Activated naive CD8-positive, alpha-beta T cell treated with anti-CD3 and anti-CD28 coated beads, Interleukin-2, amount 10 ng/mL, durations not matched to agents 7 days and 5 days (primary cell): Measurements from ENCODE around the gene ZFHX3. TPM values are rescaled to one million over a fixed set of nuclear protein-coding genes. Genes with fewer than 3 reads are reported as not detected.

Source experiments
- ATAC-seq: fragments of 150-1000 bp; cut with Tn5 transposase; one replicate; pipeline ENCODE4 v1.10.0; 2021; ENCODE audit warnings: low read depth, moderate library complexity
- POLR2A ChIA-PET: fragments of 350-600 bp; sonication (Branson Sonifier 250); formaldehyde crosslinking; loops from one replicate; lab custom pipeline; 2021; ENCODE audit warnings: antibody characterized with exemption; lab: Charles Lee
- DNase-seq: peaks from one replicate; pipeline ENCODE4 v3.0.0; 2021
- H3K27ac Mint-ChIP-seq: one replicate; pipeline ENCODE4 v1.8.0; 2022; ENCODE audit warnings: mild to moderate bottlenecking, mixed read lengths
- H3K27me3 Mint-ChIP-seq: one replicate; pipeline ENCODE4 v1.8.0; 2022; ENCODE audit warnings: mild to moderate bottlenecking, moderate library complexity, mixed read lengths
- H3K36me3 Mint-ChIP-seq: one replicate; pipeline ENCODE4 v1.8.0; 2021; ENCODE audit warnings: mild to moderate bottlenecking, mixed read lengths
- H3K4me1 Mint-ChIP-seq: one replicate; pipeline ENCODE4 v1.8.0; 2021; ENCODE audit warnings: mixed read lengths
- H3K4me3 Mint-ChIP-seq: one replicate; pipeline ENCODE4 v1.8.0; 2022; ENCODE audit warnings: mild to moderate bottlenecking, moderate library complexity, mixed read lengths
- H3K9me3 Mint-ChIP-seq: one replicate; pipeline ENCODE4 v1.8.0; 2021; ENCODE audit warnings: mixed read lengths
- total RNA-seq, 2 experiments: library from RNA; stranded (reverse); gene quantifications; one replicate each; pipeline ENCODE4 v1.2.3, GENCODE V29; 2021

ZFHX3 gene
- total RNA-seq, 2 experiments from 2014 or later = 1.1 to 1.6 TPM

- DNase-seq = no peak
- H3K27ac Mint-ChIP-seq = no peak overlapping the region
- H3K27me3 Mint-ChIP-seq = peaks cover 3% of the 10 kb centered on the region
- H3K9me3 Mint-ChIP-seq = no peaks in the 10 kb centered on the region
- no peak overlapping the region for H3K4me3 Mint-ChIP-seq
- no peaks in the 10 kb centered on the region for H3K36me3 Mint-ChIP-seq
- POLR2A ChIA-PET = no interaction called here
- ATAC-seq = no peak
- no peaks in the 10 kb centered on the region for H3K4me1 Mint-ChIP-seq
Observed at GRCh38 chr16:73025151-73025855, 22.6 kb downstream of the ZFHX3 start.

- POLR2A ChIA-PET = no interaction called here
- H3K36me3 Mint-ChIP-seq = no peaks in the 10 kb centered on the region
- H3K4me3 Mint-ChIP-seq = no peak overlapping the region
- H3K9me3 Mint-ChIP-seq = no peaks in the 10 kb centered on the region
- H3K27me3 Mint-ChIP-seq = no peaks in the 10 kb centered on the region
- H3K4me1 Mint-ChIP-seq = no peaks in the 10 kb centered on the region
- no peak for DNase-seq
- no peak for ATAC-seq
- H3K27ac Mint-ChIP-seq = no peak overlapping the region
Observed at GRCh38 chr16:73024571-73025105, 23.3 kb downstream of the ZFHX3 start.

DNA sequence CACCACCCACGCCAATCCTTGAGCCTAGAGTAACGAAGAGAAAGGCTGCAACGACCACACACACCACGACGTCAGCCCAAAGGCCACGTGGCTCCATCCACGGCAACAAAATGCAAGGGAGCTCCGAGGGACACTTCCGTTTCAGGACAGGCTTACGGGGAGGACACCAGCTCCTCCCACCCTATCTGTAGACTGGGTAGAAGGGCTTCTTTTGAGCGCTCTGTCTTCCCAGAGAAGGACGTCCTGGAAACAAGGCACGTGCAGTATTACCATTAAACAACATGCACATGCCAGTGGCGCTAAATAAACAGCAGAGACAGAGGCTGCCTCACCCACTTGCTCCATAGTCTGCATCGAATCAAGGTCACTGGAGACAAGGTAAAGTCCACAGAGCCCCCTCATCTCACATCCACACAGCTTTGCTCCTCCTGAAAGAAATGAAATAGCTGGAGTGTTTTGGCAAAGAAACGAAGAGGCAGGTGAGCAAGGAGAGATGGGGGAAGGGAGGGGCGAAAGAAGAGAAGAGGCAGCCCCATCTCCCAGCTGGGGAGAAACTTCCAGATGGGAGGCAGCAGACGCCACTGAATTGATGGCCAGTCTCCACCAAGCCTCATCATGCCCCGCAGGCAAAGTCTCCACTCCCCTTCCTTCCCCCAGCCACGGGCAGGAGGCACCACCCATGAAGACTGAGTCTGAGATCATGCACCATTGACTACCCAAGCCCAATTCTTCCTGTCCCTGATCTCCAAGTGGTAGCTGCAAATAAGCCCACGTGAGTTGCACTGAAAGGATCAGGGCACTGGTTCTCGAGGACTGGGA lies 24.0 kb downstream of the ZFHX3 start:
- DNase-seq (no peak), ATAC-seq (no peak)
- no peaks in the 10 kb centered on the region for H3K4me1 Mint-ChIP-seq
- POLR2A ChIA-PET = no interaction called here
- no peak overlapping the region for H3K27ac Mint-ChIP-seq
- no peaks in the 10 kb centered on the region for H3K9me3 Mint-ChIP-seq
- H3K4me3 Mint-ChIP-seq = no peak overlapping the region
- no peaks in the 10 kb centered on the region for H3K27me3 Mint-ChIP-seq
- no peaks in the 10 kb centered on the region for H3K36me3 Mint-ChIP-seq

DNA sequence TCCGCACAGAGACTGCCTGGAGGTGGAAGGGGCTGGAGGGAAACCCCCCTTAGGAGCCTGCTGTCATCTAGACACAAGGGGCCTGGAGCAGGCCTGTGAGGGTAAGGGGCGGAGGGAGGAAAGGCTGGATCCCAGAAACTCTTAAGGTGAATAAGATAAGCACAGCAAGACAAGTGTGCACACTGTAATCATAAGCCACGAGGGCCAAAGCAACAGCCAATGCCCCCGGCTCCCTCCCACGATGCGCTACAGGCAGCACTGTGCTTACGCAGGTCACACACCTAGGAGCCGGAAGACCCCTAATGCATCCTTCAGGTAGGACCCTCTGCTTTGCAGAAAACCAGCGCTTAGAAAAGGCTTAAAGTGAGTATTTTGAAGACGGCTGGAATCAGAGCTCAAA lies 24.6 kb downstream of the ZFHX3 start:
- no peak overlapping the region for H3K27ac Mint-ChIP-seq
- ATAC-seq = no peak
- H3K9me3 Mint-ChIP-seq = no peaks in the 10 kb centered on the region
- no peak overlapping the region for H3K4me3 Mint-ChIP-seq
- H3K36me3 Mint-ChIP-seq = no peaks in the 10 kb centered on the region
- no peaks in the 10 kb centered on the region for H3K4me1 Mint-ChIP-seq
- no peaks in the 10 kb centered on the region for H3K27me3 Mint-ChIP-seq
- POLR2A ChIA-PET = no interaction called here
- DNase-seq = no peak

DNA sequence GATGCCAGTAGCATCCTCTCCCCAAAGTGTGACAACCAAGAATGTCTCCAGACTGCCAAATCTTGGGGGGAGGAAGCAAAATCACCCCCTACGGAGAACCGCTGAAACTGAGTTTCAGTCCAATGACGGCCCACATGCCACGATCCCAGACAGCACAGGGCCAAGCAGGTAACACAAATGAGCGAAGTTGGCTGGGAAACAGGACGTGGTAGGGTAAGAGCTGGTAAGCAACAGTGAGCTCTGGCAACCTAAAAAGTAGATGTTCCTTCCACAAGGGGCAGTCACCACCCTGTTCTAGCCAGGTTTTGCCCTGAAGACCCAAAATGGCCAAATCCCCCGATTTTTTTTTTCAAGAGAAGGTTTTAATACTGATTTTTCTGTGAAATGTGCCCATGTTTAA lies 25.4 kb downstream of the ZFHX3 start:
- H3K4me1 Mint-ChIP-seq = no peaks in the 10 kb centered on the region
- no peaks in the 10 kb centered on the region for H3K36me3 Mint-ChIP-seq

DNA sequence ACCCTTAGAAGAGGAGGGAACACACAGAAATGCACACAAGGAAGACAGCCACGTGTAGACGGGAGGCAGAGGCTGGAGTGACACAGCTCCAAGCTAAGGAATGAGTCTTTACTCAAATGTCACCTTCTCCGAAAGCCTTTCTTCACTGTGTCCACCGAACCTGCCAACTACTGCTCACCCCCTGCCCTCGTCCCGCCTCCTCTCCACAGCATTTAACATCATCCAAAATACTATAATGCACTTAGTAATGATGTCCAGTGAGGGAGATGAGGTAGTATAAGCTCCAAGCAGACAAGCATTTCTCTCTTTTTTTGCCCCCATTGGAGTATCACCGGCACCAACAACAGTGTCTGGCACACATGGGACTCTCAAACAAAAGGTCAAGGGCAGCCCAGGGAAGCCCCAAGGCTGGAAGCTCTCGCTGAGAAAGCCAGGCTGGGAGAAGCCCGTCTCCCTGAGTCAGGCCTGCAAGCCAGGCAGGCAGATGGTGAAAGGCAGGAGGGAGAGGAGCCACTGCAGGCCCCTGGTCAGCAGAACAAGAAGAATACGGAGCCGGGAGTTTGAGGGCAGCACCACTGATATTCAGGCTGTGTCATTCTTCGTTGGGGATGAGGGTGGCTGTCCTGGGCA lies 25.9 kb downstream of the ZFHX3 start:
- Mint-ChIP-seq H3K4me3 (no peak overlapping the region), H3K4me1 (no peaks in the 10 kb centered on the region), H3K36me3 (no peaks in the 10 kb centered on the region), H3K27ac (no peak overlapping the region), H3K9me3 (no peaks in the 10 kb centered on the region), H3K27me3 (no peaks in the 10 kb centered on the region)
- DNase-seq (no peak), ATAC-seq (no peak)
- POLR2A ChIA-PET = no interaction called here

More for the DNA sequence above, 25.4 kb downstream of the ZFHX3 start:
- Mint-ChIP-seq H3K27me3 (no peaks in the 10 kb centered on the region), H3K4me3 (no peak overlapping the region), H3K9me3 (no peaks in the 10 kb centered on the region), H3K27ac (no peak overlapping the region)
- DNase-seq (no peak), ATAC-seq (no peak)
- POLR2A ChIA-PET = no interaction called here

GRCh38 chr16:73020409-73020884 lies 27.5 kb downstream of the ZFHX3 start:
- Mint-ChIP-seq H3K9me3 (no peaks in the 10 kb centered on the region), H3K27ac (no peak overlapping the region), H3K4me1 (no peaks in the 10 kb centered on the region), H3K4me3 (no peak overlapping the region), H3K36me3 (no peaks in the 10 kb centered on the region), H3K27me3 (no peaks in the 10 kb centered on the region)
- ATAC-seq = no peak
- POLR2A ChIA-PET = no interaction called here
- DNase-seq = no peak

- H3K27me3 Mint-ChIP-seq = no peaks in the 10 kb centered on the region
- no peak for ATAC-seq
- POLR2A ChIA-PET = no interaction called here
- H3K4me3 Mint-ChIP-seq = no peak overlapping the region
- no peaks in the 10 kb centered on the region for H3K4me1 Mint-ChIP-seq
- no peaks in the 10 kb centered on the region for H3K9me3 Mint-ChIP-seq
- no peaks in the 10 kb centered on the region for H3K36me3 Mint-ChIP-seq
- no peak overlapping the region for H3K27ac Mint-ChIP-seq
- DNase-seq = no peak
Observed at GRCh38 chr16:73019457-73020362, 28.2 kb downstream of the ZFHX3 start.

- Mint-ChIP-seq H3K27me3 (no peaks in the 10 kb centered on the region), H3K4me3 (no peak overlapping the region), H3K27ac (no peak overlapping the region), H3K9me3 (no peaks in the 10 kb centered on the region), H3K36me3 (no peaks in the 10 kb centered on the region), H3K4me1 (no peaks in the 10 kb centered on the region)
- POLR2A ChIA-PET = no interaction called here
- no peak for ATAC-seq
- DNase-seq = no peak
Observed at GRCh38 chr16:73018821-73019456, 29.0 kb downstream of the ZFHX3 start.

- Mint-ChIP-seq H3K36me3 (no peaks in the 10 kb centered on the region), H3K27ac (no peak overlapping the region), H3K4me3 (no peak overlapping the region), H3K9me3 (no peaks in the 10 kb centered on the region), H3K4me1 (no peaks in the 10 kb centered on the region), H3K27me3 (no peaks in the 10 kb centered on the region)
- POLR2A ChIA-PET = no interaction called here
- ATAC-seq (no peak), DNase-seq (no peak)
Observed at GRCh38 chr16:73017321-73017720, 30.6 kb downstream of the ZFHX3 start.

GRCh38 chr16:73016488-73016830 lies 31.5 kb downstream of the ZFHX3 start:
- POLR2A ChIA-PET = no interaction called here
- H3K27me3 Mint-ChIP-seq = no peaks in the 10 kb centered on the region
- H3K4me3 Mint-ChIP-seq = no peak overlapping the region
- H3K36me3 Mint-ChIP-seq = no peaks in the 10 kb centered on the region
- DNase-seq = no peak
- no peaks in the 10 kb centered on the region for H3K4me1 Mint-ChIP-seq
- no peaks in the 10 kb centered on the region for H3K9me3 Mint-ChIP-seq
- no peak for ATAC-seq
- H3K27ac Mint-ChIP-seq = no peak overlapping the region

- H3K4me1 Mint-ChIP-seq = no peaks in the 10 kb centered on the region
- no peaks in the 10 kb centered on the region for H3K9me3 Mint-ChIP-seq
- no peak for ATAC-seq
- no peak overlapping the region for H3K27ac Mint-ChIP-seq
- POLR2A ChIA-PET = no interaction called here
- no peaks in the 10 kb centered on the region for H3K36me3 Mint-ChIP-seq
- H3K27me3 Mint-ChIP-seq = no peaks in the 10 kb centered on the region
- H3K4me3 Mint-ChIP-seq = no peak overlapping the region
- DNase-seq = no peak
Observed at GRCh38 chr16:73015612-73016487, 32.1 kb downstream of the ZFHX3 start.
